Tibial nerve (tissue), 4 donors: ENCODE results near the gene MAZ. TPM values are rescaled to one million over a fixed set of nuclear protein-coding genes. Genes with fewer than 3 reads are reported as not detected.
"Not testable (repeated sequence)": the region's sequence is repeated elsewhere in the genome, so short reads cannot be mapped to it uniquely, and the experiment has no call there.

Experiments used
- DNase-seq, 2 donors: peaks; one replicate each; pipeline ENCODE4 v3.0.0-alpha.2; 2019; ENCODE audit warnings: low spot score in 2 of 2
- H3K27ac ChIP-seq, 4 donors: fragments of 200-600 bp; sonication (generic) in 3 of 4; one replicate each; pipeline ENCODE4 v1.5.1; 2017 to 2019; ENCODE audit warnings: mild to moderate bottlenecking in 1 of 4
- H3K27me3 ChIP-seq, 2 donors: fragments of 200-600 bp; sonication (generic) in 1 of 2; one replicate each; pipeline versions ENCODE4 v1.5.1 to v1.6.0; 2017 to 2019
- H3K36me3 ChIP-seq, 3 donors: fragments of 200-600 bp; sonication (generic); one replicate each; pipeline ENCODE4 v1.5.1; 2018 to 2019
- H3K4me1 ChIP-seq, 4 donors: fragments of 200-600 bp; sonication (generic) in 3 of 4; one replicate each; pipeline ENCODE4 v1.5.1; 2017 to 2019
- H3K4me3 ChIP-seq, 4 donors: fragments of 200-600 bp; sonication (generic) in 3 of 4; one replicate each; pipeline ENCODE4 v1.5.1; 2017 to 2019; ENCODE audit warnings: mild to moderate bottlenecking in 1 of 4, moderate library complexity in 1 of 4
- H3K9me3 ChIP-seq, 4 donors: fragments of 200-600 bp; sonication (generic) in 3 of 4; one replicate each; pipeline ENCODE4 v1.5.1; 2017 to 2019
- EP300 ChIP-seq, 2 donors: sonication (generic); formaldehyde crosslinking; IDR thresholded peaks; one replicate each; pipeline ENCODE4 v1.6.1; 2017; ENCODE audit warnings: antibody characterized with exemption in 2 of 2, mild to moderate bottlenecking in 1 of 2
- POLR2A ChIP-seq, 2 donors: fragments of 450-650 bp; IDR thresholded peaks; one replicate each; pipeline ENCODE4 v1.6.1; 2017; ENCODE audit warnings: antibody characterized with exemption in 2 of 2, mild to moderate bottlenecking in 2 of 2, moderate library complexity in 2 of 2
- WGBS, 2 donors: methylation state at CpG; one replicate each; pipeline ENCODE4 v1.1.5; 2018; 5-methylcytosine and 5-hydroxymethylcytosine counted together
- total RNA-seq, 4 donors: library from RNA; depleted of rRNA; stranded (reverse); fragments of >200 nt; gene quantifications; one replicate each; pipeline ENCODE4 v1.1.0, GENCODE V29; 2016
- TF ChIP-seq, protein P1 (sequence below), 5 experiments: fragments of 200-600 bp in 3 of 5; fragments of 450-650 bp in 2 of 5; sonication (generic) in 3 of 5; IDR thresholded peaks; one replicate each; pipeline ENCODE4 v1.5.1; 2016 to 2019; ENCODE audit warnings: antibody characterized with exemption in 5 of 5, mild to moderate bottlenecking in 3 of 5, moderate library complexity in 2 of 5

Gene MAZ
- total RNA-seq, 4 donors from 2014 or later: 40.0 to 75.9 (median 62.0) TPM

DNA sequence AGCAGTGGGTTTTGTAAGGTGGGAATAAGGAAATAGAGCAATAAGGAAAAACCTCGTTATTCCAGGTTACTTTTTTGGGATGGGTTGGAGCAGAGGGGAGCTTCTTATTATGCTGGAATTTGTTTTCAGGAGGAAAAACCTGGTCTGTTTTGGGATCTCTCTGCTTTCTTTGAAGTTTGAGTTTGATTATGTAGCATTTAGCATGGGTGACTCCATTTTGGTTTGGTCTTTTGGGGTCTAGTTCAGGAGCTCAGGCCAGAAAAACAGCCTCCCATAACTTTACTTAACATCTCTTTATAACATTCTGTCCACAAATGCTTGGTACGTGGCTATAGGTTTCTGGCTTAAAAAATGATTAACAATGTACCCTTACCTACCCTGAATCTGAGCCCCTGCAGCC lies 36.8 kb upstream of the MAZ start:
- DNase-seq: no peak
- TF ChIP-seq, protein P1, sequence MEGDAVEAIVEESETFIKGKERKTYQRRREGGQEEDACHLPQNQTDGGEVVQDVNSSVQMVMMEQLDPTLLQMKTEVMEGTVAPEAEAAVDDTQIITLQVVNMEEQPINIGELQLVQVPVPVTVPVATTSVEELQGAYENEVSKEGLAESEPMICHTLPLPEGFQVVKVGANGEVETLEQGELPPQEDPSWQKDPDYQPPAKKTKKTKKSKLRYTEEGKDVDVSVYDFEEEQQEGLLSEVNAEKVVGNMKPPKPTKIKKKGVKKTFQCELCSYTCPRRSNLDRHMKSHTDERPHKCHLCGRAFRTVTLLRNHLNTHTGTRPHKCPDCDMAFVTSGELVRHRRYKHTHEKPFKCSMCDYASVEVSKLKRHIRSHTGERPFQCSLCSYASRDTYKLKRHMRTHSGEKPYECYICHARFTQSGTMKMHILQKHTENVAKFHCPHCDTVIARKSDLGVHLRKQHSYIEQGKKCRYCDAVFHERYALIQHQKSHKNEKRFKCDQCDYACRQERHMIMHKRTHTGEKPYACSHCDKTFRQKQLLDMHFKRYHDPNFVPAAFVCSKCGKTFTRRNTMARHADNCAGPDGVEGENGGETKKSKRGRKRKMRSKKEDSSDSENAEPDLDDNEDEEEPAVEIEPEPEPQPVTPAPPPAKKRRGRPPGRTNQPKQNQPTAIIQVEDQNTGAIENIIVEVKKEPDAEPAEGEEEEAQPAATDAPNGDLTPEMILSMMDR (IDR thresholded peaks at IDR 0.05): no peak
- WGBS, 2 donors: 81 to 90% methylated on average over 2 of the region's 2 CpGs

GRCh38 chr16:29770250-29770929 lies 35.9 kb upstream of the MAZ start:
- Histone ChIP-seq H3K4me3 (no peak overlapping the region), H3K36me3 (no peaks in the 10 kb centered on the region), H3K4me1 (no peaks in the 10 kb centered on the region), H3K9me3 (no peaks in the 10 kb centered on the region), H3K27me3 (no peaks in the 10 kb centered on the region), H3K27ac (no peak overlapping the region)
- WGBS, 2 donors: 64 to 67% methylated on average over 7 of the region's 7 CpGs
- TF ChIP-seq EP300 (IDR thresholded peaks at IDR 0.05) (no peak), POLR2A (IDR thresholded peaks at IDR 0.05) (no peak)
- TF ChIP-seq, protein P1 (IDR thresholded peaks at IDR 0.05): no peak
- DNase-seq: no peak

More for the DNA sequence above, 36.8 kb upstream of the MAZ start:
- Histone ChIP-seq H3K27me3 (no peaks in the 10 kb centered on the region), H3K4me3 (no peak overlapping the region), H3K9me3 (no peaks in the 10 kb centered on the region), H3K36me3 (no peaks in the 10 kb centered on the region), H3K4me1 (no peaks in the 10 kb centered on the region), H3K27ac (no peak overlapping the region)

- not testable (repeated sequence) for H3K27me3 ChIP-seq, H3K36me3 ChIP-seq, H3K27ac ChIP-seq, DNase-seq, H3K4me1 ChIP-seq, H3K4me3 ChIP-seq, H3K9me3 ChIP-seq
- 83 to 86% methylated on average over 7 of the region's 7 CpGs for WGBS, 2 donors
These were observed 34.0 kb upstream of the MAZ start for GRCh38 chr16:29772330-29772729.

- Histone ChIP-seq H3K36me3 (no peaks in the 10 kb centered on the region), H3K9me3 (no peaks in the 10 kb centered on the region), H3K4me1 (no peaks in the 10 kb centered on the region), H3K27ac (no peak overlapping the region), H3K27me3 (peaks cover 0 to 2% of the 10 kb centered on the region in 2 donors), H3K4me3 (no peak overlapping the region)
- 85 to 89% methylated on average over 5 of the region's 5 CpGs for WGBS, 2 donors
- no peak for DNase-seq
- TF ChIP-seq POLR2A (IDR thresholded peaks at IDR 0.05) (no peak), EP300 (IDR thresholded peaks at IDR 0.05) (no peak)
- TF ChIP-seq, protein P1 (IDR thresholded peaks at IDR 0.05): no peak
These were observed 31.6 kb upstream of the MAZ start for GRCh38 chr16:29774730-29775129.

- no peak for TF ChIP-seq EP300 (IDR thresholded peaks at IDR 0.05)
- TF ChIP-seq, protein P1 (IDR thresholded peaks at IDR 0.05): no peak
- no peak for TF ChIP-seq POLR2A (IDR thresholded peaks at IDR 0.05)
- 68 to 72% methylated on average over 4 of the region's 4 CpGs for WGBS, 2 donors
These were observed 30.5 kb upstream of the MAZ start for GRCh38 chr16:29775742-29776408.

More at GRCh38 chr16:29775742-29776408, 30.5 kb upstream of the MAZ start:
- H3K4me3 ChIP-seq: no peak overlapping the region
- H3K4me1 ChIP-seq: no peaks in the 10 kb centered on the region
- DNase-seq: no peak
- no peaks in the 10 kb centered on the region for H3K9me3 ChIP-seq
- H3K27ac ChIP-seq: no peak overlapping the region
- H3K27me3 ChIP-seq: peaks cover 0 to 7% of the 10 kb centered on the region in 2 donors
- no peaks in the 10 kb centered on the region for H3K36me3 ChIP-seq
